ENCODE data around the gene PKN2.
"Not testable (repeated sequence)": the region's sequence is repeated elsewhere in the genome, so short reads cannot be mapped to it uniquely, and the experiment has no call there.

PKN2 gene

DNA sequence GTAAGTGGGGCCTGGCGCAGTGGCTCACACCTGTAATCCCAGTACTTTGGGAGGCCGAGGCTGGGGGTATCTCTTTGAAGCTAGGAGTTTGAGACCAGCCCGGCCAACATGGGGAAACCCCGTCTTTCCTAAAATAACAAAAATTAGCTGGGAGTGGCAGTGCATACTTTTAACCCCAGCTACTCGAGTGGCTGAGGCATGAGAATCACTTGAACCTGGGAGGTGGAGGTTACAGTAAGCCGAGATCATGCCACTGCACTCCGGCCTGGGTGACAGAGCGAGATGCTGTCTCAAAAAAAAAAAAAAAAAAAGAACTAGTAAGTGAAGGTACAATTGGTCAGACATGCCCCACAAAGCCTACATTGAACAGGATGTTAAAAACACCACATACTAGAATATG, 196.6 kb downstream of the PKN2 start:
- DNase-seq (ENCODE audit: low spot score), result not testable (repeated sequence)

GRCh38 chr1:88883156-88883555, 199.1 kb downstream of the PKN2 start:
- no peak for DNase-seq (ENCODE audit: low spot score)

Measured in kidney tubule cell (primary cell).